Neural progenitor cell (in vitro differentiated cells): ENCODE measurements around the gene CYP39A1. TPM values are rescaled to one million over a fixed set of nuclear protein-coding genes. Genes with fewer than 3 reads are reported as not detected.

Source experiments
- DNase-seq: peaks from one replicate; pipeline ENCODE4 v3.0.0-alpha.2; 2016; ENCODE audit warnings: low spot score
- H2AFZ ChIP-seq: fragments of 200-600 bp; sonication (generic); replicated peaks from 2 replicates; pipeline ENCODE4 v1.6.1; 2016; ENCODE audit warnings: antibody characterized with exemption
- H3F3A ChIP-seq: fragments of 200-600 bp; sonication (generic); 2 replicates; pipeline ENCODE4 v1.6.1; 2016; ENCODE audit warnings: antibody characterized with exemption, low read depth
- H3K27ac ChIP-seq: fragments of 200-600 bp; sonication (generic); 2 replicates; pipeline ENCODE4 v1.5.1; 2016; ENCODE audit warnings: mild to moderate bottlenecking
- H3K27me3 ChIP-seq: fragments of 200-600 bp; sonication (generic); 2 replicates; pipeline ENCODE4 v1.6.1; 2016; ENCODE audit warnings: mild to moderate bottlenecking, moderate library complexity
- H3K36me3 ChIP-seq: fragments of 200-600 bp; sonication (generic); 2 replicates; pipeline ENCODE4 v1.5.1; 2016
- H3K4me1 ChIP-seq: fragments of 200-600 bp; sonication (generic); 2 replicates; pipeline ENCODE4 v1.6.1; 2016; ENCODE audit warnings: mixed run types
- H3K4me2 ChIP-seq: fragments of 200-600 bp; sonication (generic); 2 replicates; pipeline ENCODE4 v1.6.1; 2016
- H3K4me3 ChIP-seq: fragments of 200-600 bp; sonication (generic); 2 replicates; pipeline ENCODE4 v1.5.1; 2016
- H3K79me2 ChIP-seq: fragments of 200-600 bp; sonication (generic); 2 replicates; pipeline ENCODE4 v1.6.1; 2016; ENCODE audit warnings: low read depth
- H3K9ac ChIP-seq: fragments of 200-600 bp; sonication (generic); 2 replicates; pipeline ENCODE4 v1.6.1; 2016
- H3K9me3 ChIP-seq: fragments of 200-600 bp; sonication (generic); 2 replicates; pipeline ENCODE4 v1.5.1; 2016; ENCODE audit warnings: low read depth
- H4K20me1 ChIP-seq: fragments of 200-600 bp; sonication (generic); 2 replicates; pipeline ENCODE4 v1.6.1; 2016; ENCODE audit warnings: low read depth
- H3K27ac Mint-ChIP-seq: 3 replicates; pipeline ENCODE4 v1.8.0; 2021; ENCODE audit warnings: mixed read lengths
- H3K27me3 Mint-ChIP-seq: 2 replicates; pipeline ENCODE4 v1.8.0; 2022; ENCODE audit warnings: low read depth, mild to moderate bottlenecking, inconsistent platforms, moderate library complexity, mixed read lengths; ENCODE audit not compliant: insufficient read depth
- H3K36me3 Mint-ChIP-seq: 3 replicates; pipeline ENCODE4 v1.8.0; 2021; ENCODE audit warnings: mixed read lengths
- H3K4me1 Mint-ChIP-seq: 3 replicates; pipeline ENCODE4 v1.8.0; 2021; ENCODE audit warnings: mixed read lengths
- H3K4me3 Mint-ChIP-seq: 3 replicates; pipeline ENCODE4 v1.8.0; 2021; ENCODE audit warnings: mild to moderate bottlenecking, moderate library complexity, mixed read lengths
- H3K9me3 Mint-ChIP-seq: 3 replicates; pipeline ENCODE4 v1.8.0; 2020; ENCODE audit warnings: mixed read lengths
- EZH2 ChIP-seq: fragments of 200-600 bp; sonication (generic); IDR thresholded peaks from 2 replicates; pipeline ENCODE4 v1.6.1; 2017; ENCODE audit warnings: antibody characterized with exemption, mild to moderate bottlenecking, moderate library complexity
- EZH2phosphoT487 ChIP-seq: fragments of 200-600 bp; sonication (generic); IDR thresholded peaks from 2 replicates; pipeline ENCODE4 v1.6.1; 2017; ENCODE audit warnings: antibody characterized with exemption
- total RNA-seq: library from RNA; depleted of rRNA; stranded (reverse); fragments of >200 nt; gene quantifications from 2 replicates; pipeline ENCODE4 v1.2.3, GENCODE V29; 2015; ENCODE audit warnings: low replicate concordance
- TF ChIP-seq, protein P1 (sequence below): fragments of 200-600 bp; sonication (generic); IDR thresholded peaks from 2 replicates; pipeline ENCODE4 v1.5.1; 2017; ENCODE audit warnings: antibody characterized with exemption, mild to moderate bottlenecking

The CYP39A1 gene
- total RNA-seq, 1 donor from 2014 or later = 7.1 TPM

DNA sequence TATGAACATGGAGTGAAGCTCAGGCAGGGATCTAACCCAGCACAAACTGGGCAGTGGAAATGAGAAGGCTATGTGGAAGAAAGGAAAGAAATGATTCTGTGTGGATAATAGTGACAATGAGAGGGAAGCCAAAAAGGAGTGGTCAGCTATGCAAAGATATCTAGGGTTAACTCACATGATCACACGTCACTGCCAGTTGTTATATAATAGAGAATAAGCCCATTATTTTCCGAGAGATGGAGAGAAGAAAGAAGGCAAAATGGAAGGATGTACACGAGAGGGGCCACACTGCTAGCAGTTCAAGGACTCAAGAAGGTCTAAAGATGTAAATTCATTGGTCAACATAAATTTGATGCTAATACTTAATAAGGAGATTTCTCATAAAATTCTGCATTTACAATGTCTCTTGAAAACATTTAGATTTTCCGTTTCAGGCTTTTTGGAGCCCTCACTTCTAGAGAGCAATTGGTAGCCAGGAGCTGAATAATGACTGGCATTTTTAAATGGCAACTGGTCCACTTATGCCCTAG, 142.6 kb downstream of the CYP39A1 start:
- H3K4me2 ChIP-seq = no peak overlapping the region
- H2AFZ ChIP-seq = no peak overlapping the region
- H3K4me3 ChIP-seq = no peak overlapping the region
- H3K36me3 ChIP-seq = no peaks in the 10 kb centered on the region
- no peaks in the 10 kb centered on the region for H3K27me3 ChIP-seq
- H4K20me1 ChIP-seq = no peaks in the 10 kb centered on the region
- no peaks in the 10 kb centered on the region for H3K9me3 ChIP-seq
- H3K4me1 ChIP-seq = no peaks in the 10 kb centered on the region
- no peaks in the 10 kb centered on the region for H3F3A ChIP-seq
- no peak overlapping the region for H3K27ac ChIP-seq
- H3K79me2 ChIP-seq = no peaks in the 10 kb centered on the region
- DNase-seq = no peak
- Mint-ChIP-seq H3K27ac (no peak overlapping the region), H3K36me3 (no peaks in the 10 kb centered on the region), H3K9me3 (no peaks in the 10 kb centered on the region), H3K4me1 (no peaks in the 10 kb centered on the region), H3K27me3 (peaks cover under 1% of the 10 kb centered on the region), H3K4me3 (no peak overlapping the region)
- H3K9ac ChIP-seq = no peak overlapping the region
- no peak for TF ChIP-seq EZH2phosphoT487
- TF ChIP-seq EZH2 = no peak
- TF ChIP-seq, protein P1, sequence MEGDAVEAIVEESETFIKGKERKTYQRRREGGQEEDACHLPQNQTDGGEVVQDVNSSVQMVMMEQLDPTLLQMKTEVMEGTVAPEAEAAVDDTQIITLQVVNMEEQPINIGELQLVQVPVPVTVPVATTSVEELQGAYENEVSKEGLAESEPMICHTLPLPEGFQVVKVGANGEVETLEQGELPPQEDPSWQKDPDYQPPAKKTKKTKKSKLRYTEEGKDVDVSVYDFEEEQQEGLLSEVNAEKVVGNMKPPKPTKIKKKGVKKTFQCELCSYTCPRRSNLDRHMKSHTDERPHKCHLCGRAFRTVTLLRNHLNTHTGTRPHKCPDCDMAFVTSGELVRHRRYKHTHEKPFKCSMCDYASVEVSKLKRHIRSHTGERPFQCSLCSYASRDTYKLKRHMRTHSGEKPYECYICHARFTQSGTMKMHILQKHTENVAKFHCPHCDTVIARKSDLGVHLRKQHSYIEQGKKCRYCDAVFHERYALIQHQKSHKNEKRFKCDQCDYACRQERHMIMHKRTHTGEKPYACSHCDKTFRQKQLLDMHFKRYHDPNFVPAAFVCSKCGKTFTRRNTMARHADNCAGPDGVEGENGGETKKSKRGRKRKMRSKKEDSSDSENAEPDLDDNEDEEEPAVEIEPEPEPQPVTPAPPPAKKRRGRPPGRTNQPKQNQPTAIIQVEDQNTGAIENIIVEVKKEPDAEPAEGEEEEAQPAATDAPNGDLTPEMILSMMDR = no peak

DNA sequence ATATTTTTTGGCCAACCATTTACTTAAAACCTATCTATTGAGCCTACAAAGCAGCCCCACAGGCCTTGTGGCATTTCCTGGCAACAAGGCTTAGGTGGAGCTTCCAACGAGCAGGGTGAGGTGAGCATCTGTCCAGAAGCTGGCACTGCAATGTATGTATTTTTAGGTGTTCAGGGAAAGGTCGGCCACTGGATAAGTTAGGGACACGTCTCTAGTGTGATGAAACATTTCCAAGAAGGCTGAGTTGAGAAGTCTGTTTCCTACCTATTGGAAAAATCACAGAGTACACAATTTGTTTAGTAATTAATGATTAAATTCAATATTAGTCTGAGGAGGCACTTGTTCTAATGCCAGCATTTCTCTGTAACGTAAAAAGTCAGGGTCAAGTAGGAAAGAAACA, 143.6 kb downstream of the CYP39A1 start:
- TF ChIP-seq, protein P1 = no peak
- no peak for TF ChIP-seq EZH2phosphoT487
- TF ChIP-seq EZH2 = no peak
- Mint-ChIP-seq H3K36me3 (no peaks in the 10 kb centered on the region), H3K4me1 (no peaks in the 10 kb centered on the region), H3K4me3 (no peak overlapping the region), H3K27ac (no peak overlapping the region), H3K27me3 (no peaks in the 10 kb centered on the region), H3K9me3 (no peaks in the 10 kb centered on the region)
- H2AFZ ChIP-seq = no peak overlapping the region
- no peak overlapping the region for H3K27ac ChIP-seq
- DNase-seq = no peak
- H3F3A ChIP-seq = no peaks in the 10 kb centered on the region
- H3K4me3 ChIP-seq = no peak overlapping the region
- no peaks in the 10 kb centered on the region for H3K27me3 ChIP-seq
- H3K9ac ChIP-seq = no peak overlapping the region
- H3K36me3 ChIP-seq = no peaks in the 10 kb centered on the region
- no peaks in the 10 kb centered on the region for H3K4me1 ChIP-seq
- no peaks in the 10 kb centered on the region for H3K79me2 ChIP-seq
- no peaks in the 10 kb centered on the region for H3K9me3 ChIP-seq
- no peak overlapping the region for H3K4me2 ChIP-seq
- no peaks in the 10 kb centered on the region for H4K20me1 ChIP-seq

DNA sequence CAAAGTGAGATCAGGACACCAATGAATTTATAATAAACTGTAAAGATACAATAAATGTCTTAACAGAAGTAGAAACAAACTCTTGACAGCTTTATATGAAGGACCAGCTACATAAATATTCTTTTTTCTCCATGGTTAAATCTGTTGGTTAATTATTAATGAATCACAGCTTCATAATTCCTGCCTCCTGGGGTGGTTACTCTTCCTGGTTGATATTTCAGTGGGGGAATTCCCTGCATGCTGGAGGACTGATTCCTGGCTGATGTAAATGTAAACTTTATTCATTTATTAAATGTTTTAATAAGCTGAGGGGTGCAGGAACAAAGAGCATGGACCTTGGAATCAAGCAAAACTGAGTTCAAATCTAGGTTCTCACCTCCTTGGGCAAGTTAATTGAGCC, 145.2 kb downstream of the CYP39A1 start:
- no peak for DNase-seq
- Histone ChIP-seq H3F3A (no peaks in the 10 kb centered on the region), H3K27ac (no peak overlapping the region), H3K9ac (no peak overlapping the region), H2AFZ (no peak overlapping the region), H3K4me3 (no peak overlapping the region), H3K4me2 (no peak overlapping the region), H3K4me1 (no peaks in the 10 kb centered on the region), H3K79me2 (no peaks in the 10 kb centered on the region), H3K9me3 (no peaks in the 10 kb centered on the region), H3K27me3 (no peaks in the 10 kb centered on the region), H3K36me3 (no peaks in the 10 kb centered on the region), H4K20me1 (no peaks in the 10 kb centered on the region)
- Mint-ChIP-seq H3K36me3 (no peaks in the 10 kb centered on the region), H3K9me3 (no peaks in the 10 kb centered on the region), H3K27ac (no peak overlapping the region), H3K4me3 (no peak overlapping the region), H3K4me1 (no peaks in the 10 kb centered on the region), H3K27me3 (no peaks in the 10 kb centered on the region)
- TF ChIP-seq EZH2 (no peak), EZH2phosphoT487 (no peak)
- TF ChIP-seq, protein P1 = no peak
